GM21360 (cell line): ENCODE results near the gene GRM7.
A peak's percentile ranks its signal among the peaks of the same experiment; 100 is the strongest.

Experiments used
- ATAC-seq: cut with Tn5 transposase; IDR thresholded peaks from one replicate; pipeline ENCODE4 v1.9.1; 2021; ENCODE audit warnings: mild to moderate bottlenecking, moderate library complexity; ENCODE audit not compliant: unreplicated experiment

GRM7 gene

GRCh38 chr3:7112523-7113056, 251.7 kb downstream of the GRM7 start:
- no peak for ATAC-seq

DNA sequence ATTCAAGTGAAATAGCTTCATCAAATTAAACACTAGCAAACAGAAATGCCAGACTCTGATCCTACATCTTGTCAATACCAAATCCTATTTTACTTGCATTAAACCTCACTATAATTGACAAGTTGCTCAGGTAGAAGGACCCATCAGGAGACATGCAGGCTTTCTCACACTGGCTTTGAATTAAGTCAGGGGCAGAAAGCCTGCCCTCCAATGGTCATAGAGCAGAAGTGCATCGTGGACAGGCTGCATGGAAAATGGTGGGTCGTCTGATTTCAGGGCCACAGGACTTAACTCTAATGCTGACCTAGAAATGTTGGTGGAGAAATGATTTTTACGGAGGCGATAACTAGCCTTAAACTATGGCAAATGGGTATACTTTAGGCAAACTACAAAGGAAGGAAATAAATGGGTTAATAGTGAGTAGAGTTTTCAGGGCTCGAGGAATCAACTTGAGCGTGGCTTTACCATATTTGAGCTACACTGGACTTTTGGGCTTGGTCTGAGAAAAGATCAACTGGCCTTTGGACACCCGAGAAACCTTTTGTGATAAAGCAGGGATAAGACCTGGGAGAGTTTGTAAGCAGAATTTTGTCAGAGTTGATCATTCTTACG, 283.9 kb downstream of the GRM7 start:
- ATAC-seq = peak; percentile 90

- ATAC-seq = no peak
These were observed 285.6 kb downstream of the GRM7 start for GRCh38 chr3:7146529-7146928.

DNA sequence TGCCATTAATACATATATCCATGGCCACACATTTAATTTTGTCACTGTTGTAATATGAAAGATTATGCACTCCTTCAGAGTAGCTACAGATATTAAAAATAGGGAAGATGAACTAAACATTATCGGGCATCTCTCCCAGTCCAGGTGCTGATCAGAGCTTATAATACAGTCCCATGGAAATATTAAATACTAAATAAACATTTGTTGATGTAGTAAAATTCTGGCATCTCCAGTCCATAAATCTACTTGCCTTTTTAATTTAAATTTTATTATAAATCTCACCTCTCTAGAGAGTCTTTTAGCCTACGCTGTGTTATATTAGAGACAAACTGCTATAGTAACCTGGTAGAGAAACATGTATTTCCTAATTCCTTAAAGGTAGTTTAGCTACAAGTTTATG, 297.6 kb downstream of the GRM7 start:
- ATAC-seq = no peak

GRCh38 chr3:7160689-7161088, 299.8 kb downstream of the GRM7 start:
- ATAC-seq = no peak

- ATAC-seq = no peak
These were observed 305.5 kb downstream of the GRM7 start for GRCh38 chr3:7166460-7166859.

GRCh38 chr3:7171493-7171892, 310.6 kb downstream of the GRM7 start:
- no peak for ATAC-seq

GRCh38 chr3:7172996-7173395, 312.1 kb downstream of the GRM7 start:
- ATAC-seq = no peak

- ATAC-seq = no peak
These were observed 327.6 kb downstream of the GRM7 start for GRCh38 chr3:7188551-7188950.

GRCh38 chr3:7190095-7190494, 329.2 kb downstream of the GRM7 start:
- ATAC-seq = no peak

- no peak for ATAC-seq
These were observed 332.4 kb downstream of the GRM7 start for GRCh38 chr3:7193269-7193668.

DNA sequence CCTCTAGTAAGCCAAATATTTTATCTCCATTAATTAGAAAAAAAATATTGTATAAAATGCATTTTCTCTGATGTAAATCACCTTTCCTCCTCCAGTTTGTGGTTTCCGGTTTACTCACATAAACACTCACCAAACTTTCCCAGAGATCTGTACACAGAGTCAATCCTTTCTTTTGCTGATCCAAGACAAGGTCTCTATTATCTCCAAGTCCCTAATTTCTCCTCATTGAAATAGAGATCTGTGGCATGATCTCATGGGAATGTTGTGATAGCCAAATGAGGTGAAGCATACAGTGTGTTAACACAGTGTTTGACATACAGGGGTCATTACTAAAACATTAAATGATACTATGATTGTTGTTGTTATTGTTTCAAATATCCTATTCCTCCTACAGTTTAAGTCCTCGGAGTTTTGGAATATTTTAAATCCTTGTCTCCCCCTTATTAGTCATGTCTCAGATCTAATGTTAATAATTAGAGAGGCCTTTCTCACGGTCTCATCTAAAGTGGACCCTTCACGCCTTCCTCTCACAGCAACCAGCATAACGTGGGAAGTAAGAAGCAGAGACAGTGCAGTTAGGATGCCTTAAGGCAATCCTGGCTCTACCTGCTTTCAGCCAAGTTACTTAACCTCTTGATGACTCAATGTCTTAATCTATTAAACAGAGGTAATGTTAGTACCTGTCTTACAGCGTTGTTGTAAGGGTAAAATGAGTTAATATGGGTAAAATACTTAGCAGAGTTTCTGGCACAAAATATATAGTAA, 333.3 kb downstream of the GRM7 start:
- ATAC-seq = no peak

DNA sequence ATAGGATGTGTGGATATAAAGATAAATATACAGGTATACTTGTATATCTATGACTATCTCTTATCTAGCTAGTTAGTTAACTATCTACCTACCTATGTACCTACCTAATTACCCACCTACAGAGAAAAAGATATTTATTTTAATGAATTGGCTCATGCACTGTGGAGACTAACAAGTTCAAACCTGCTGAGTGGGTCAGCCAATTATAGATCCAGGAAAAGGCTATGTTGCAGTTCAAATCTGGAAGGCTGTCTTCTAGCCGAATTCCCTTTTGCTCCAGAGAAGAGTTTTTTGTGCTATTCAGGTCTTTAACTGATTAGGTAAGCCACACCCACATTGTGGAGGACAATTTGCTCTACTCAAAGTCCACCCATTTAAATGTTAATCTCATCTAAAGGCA, 335.0 kb downstream of the GRM7 start:
- ATAC-seq = no peak

DNA sequence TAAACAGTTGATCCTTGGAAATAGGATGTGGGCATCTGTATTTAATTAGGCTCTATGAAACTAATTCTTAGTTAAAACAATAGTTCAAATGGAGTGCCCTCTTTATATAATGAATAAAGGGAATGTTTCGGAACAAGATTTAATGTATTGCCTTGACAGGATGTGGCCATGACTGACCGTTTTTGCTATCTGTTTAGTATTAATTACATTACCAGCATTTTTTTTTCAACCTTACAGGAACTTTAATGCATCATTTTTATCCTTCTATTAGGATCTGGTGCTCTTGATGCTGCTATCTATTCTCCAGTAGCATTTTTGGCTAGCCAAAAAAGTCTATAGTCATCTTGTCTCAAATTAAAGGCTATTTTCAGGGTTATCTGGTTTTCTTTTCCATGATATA, 340.9 kb downstream of the GRM7 start:
- ATAC-seq = no peak

GRCh38 chr3:7203969-7204847, 343.3 kb downstream of the GRM7 start:
- no peak for ATAC-seq

DNA sequence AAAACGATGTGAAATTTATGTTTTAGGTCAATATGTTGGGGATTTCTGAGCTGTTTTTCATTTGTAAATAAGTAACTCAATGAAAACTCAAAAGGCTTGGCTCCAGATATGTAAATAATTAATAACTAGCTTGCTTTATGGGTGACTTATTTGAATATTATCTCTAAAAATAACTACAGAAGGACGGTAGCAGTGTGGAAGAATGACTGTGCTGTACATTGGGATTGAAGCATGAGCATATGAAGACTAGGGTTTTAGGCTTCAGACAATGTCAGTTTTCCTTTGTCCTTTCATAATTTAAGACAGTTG, 343.9 kb downstream of the GRM7 start:
- ATAC-seq = no peak

- ATAC-seq = peak; percentile 36
These were observed 344.6 kb downstream of the GRM7 start for GRCh38 chr3:7205535-7205934.

DNA sequence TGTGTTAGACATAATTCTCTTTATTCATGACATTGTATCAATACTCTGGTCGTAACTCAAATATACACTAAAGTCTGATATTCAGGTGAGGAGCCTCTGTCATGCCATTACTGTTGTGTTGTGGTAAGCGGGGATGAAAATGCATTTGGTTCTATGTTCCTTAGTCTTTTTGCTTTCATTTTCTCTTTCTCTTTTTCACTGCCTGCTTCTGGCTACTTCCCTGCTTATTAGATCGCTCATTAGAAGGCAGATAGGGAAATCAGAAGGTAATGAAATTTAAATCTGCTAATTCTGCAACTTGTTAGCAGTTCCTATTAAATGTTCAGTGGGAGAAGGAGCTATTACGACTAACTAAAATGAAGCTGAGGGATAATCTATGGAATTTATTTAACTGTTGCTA, 345.0 kb downstream of the GRM7 start:
- peak; percentile 70 for ATAC-seq

- no peak for ATAC-seq
These were observed 346.2 kb downstream of the GRM7 start for GRCh38 chr3:7207125-7207524.

- ATAC-seq = no peak
These were observed 347.0 kb downstream of the GRM7 start for GRCh38 chr3:7207928-7208327.

GRCh38 chr3:7209098-7209497, 348.2 kb downstream of the GRM7 start:
- ATAC-seq = no peak

GRCh38 chr3:7211740-7212139, 350.8 kb downstream of the GRM7 start:
- no peak for ATAC-seq
